GM18909 (cell line): ENCODE results near the gene CIDEC.
"Not testable (repeated sequence)": the region's sequence is repeated elsewhere in the genome, so short reads cannot be mapped to it uniquely, and the experiment has no call there.

Experiments used
- ATAC-seq: cut with Tn5 transposase; IDR thresholded peaks from one replicate; pipeline ENCODE4 v1.9.1; 2021; ENCODE audit warnings: mild to moderate bottlenecking; ENCODE audit not compliant: unreplicated experiment, poor library complexity

CIDEC gene

GRCh38 chr3:9851926-9852325, 28.1 kb downstream of the CIDEC start:
- ATAC-seq, result not testable (repeated sequence)

DNA sequence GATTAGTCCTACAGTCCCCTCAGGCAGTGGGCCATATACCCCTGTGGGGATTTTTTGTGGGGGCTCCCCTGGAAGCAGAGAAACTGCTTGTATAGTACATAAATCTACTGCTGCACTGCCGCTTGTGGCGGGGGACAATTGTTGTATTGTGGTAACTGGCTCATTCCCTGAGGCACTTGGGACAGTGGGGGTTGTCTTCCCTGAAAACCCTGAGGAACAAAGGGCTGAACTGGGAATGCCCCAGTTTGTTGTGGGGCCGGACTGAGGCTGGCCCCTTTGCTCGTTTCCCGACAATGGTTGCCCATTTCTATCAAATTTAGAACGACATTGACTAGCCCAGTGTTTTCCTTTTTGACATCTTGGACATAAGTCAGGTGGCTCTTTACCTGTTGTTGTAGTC, 28.7 kb downstream of the CIDEC start:
- ATAC-seq, result not testable (repeated sequence)

DNA sequence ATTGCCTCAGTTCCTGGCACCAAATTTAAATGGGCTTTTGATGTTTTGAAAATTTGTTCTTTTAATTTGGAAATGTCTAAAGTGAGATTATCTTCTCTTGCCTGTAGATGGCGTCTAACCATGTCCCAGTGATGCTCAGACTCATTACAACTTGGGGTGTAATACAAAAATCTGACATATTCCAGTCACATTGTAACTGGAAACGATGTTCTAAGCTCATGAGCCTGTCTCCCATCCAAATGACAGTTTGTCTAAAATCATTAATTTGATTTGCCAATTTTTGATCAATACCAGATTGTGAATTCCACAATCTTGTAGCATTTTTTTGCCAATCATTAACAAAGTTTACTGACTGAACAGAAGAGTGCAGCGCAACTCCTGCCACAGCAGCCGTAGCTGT, 31.2 kb downstream of the CIDEC start:
- not testable (repeated sequence) for ATAC-seq

GRCh38 chr3:9847870-9848269, 32.2 kb downstream of the CIDEC start:
- not testable (repeated sequence) for ATAC-seq

DNA sequence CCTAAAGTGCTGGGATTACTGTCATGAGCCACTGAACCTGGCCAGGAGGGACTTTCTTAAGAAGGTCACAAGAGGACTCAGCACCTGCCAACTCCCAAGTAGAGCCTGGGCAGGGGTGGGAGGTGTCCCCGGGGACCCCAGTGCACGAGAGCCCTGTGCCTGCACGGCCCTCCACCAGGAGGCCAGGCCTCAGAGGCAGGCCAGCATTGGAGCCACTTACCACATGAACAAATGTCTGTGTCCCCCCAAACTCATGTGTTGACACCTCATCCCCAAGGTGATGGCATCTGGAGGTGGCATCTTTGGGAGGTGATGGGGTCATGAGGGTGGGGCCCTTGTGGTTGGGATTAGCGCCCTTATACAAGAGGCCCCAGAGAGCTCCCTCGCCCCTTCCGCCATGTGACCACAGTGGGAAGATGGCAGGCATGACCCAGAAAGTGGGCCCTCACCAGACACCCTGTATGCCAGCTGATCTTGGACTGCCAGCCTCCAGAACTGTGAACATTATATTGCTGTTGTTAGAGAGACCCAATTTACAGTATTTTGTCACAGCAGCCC, 33.0 kb downstream of the CIDEC start:
- ATAC-seq, result no peak

- ATAC-seq, result no peak
Measured at GRCh38 chr3:9846231-9846630, 33.8 kb downstream of the CIDEC start.

DNA sequence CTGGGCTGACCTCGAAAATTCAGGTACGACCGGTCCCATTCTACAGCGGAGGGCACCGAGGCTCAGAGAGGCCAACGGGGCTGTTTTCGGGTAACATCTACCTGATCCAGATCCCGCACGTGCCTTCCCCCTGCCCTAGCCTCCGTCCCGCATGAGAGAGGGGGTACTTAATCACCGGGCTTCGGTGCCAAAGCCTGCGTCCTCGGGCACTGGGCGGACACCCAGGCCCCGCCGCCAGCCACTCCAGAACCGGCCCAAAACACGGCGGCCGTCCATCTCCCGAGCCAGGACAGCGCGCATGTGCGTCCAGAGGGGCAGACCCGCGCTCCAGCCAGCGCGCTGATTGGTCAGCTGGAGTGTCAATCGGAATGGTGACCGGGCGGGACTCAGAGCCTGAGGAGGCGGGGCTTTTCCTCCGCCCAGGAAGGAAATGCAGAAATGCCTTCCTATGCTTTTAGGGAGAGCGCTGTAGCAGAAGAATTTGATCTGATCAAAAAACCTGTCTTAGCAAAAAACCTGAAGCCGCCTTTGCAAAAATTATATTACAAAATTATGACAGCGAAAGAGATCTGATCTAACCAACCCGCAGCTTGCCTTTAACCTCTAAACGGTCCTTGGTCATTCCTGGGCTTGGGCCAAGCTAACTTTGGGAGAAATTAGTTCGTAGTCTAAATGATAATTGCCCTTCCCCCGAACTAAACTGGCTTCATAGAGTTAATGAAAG, 36.2 kb downstream of the CIDEC start, which contains the start of gene RPUSD3:
Gene RPUSD3 (minus strand): TSS at position 294 of the 724 bp plus-strand sequence. CDS start 18 bp downstream, at position 276.
- peak; percentile 97 for ATAC-seq

DNA sequence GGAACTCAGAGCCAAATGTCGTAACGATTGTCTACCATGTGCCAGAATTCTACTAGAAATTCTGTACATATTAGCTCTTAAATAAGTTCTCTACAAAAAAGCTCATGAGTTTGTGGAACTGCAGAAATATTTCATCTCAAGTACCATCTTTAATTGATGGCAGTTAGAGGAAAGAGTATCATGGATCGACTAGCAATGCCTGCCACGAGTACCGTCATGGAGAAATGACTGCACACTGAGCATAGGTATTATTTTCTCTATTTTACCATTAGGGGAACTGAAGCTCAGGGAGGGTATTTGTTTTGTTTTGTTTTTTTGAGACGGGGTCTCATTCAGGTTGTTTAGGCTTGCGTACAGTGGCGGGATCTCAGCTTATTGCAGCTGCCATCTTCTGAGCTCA, 39.0 kb downstream of the CIDEC start:
- no peak for ATAC-seq

GRCh38 chr3:9838856-9839255, 41.2 kb downstream of the CIDEC start:
- no peak for ATAC-seq

DNA sequence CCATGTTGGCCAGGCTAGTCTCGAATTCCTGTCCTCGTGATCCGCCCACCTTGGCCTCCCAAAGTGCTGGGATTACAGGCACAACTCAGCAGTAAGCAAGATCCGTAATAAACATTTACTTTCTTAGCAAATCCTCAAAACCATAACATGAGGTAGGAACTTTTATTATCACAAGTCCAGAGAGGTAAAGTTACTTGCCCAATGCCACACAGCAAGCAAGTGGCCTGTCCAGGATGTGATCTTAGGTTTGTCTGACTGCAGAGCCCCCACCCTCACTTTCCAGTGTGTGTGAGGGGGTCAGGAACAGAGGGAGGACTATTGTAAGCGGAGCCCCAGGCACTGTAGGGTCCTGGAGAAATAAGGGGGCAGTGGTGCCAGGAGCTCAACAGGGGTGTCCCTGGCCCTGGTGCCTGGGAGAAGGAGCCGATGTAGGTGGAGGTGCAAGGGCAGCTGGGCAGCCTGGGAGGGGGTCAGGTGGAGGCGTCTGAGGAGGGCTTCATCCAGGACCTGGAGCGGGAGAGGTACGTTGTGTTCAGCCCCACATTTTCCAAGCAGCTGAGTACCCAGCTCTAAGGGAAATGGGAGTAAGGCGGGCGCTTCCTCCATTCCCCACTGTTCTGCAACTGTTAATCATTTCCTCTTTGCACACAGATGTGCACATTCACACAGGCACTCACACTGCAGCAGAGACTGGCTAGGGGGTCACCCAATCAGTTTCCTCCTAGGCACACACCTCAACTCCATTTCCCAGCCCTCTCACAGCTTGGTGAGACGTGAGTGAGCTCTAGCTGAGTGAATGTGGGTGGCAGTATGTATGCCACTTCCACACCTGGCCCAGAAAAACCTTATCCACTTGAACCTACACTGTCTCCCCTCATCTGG, 42.1 kb downstream of the CIDEC start:
- ATAC-seq, result no peak

DNA sequence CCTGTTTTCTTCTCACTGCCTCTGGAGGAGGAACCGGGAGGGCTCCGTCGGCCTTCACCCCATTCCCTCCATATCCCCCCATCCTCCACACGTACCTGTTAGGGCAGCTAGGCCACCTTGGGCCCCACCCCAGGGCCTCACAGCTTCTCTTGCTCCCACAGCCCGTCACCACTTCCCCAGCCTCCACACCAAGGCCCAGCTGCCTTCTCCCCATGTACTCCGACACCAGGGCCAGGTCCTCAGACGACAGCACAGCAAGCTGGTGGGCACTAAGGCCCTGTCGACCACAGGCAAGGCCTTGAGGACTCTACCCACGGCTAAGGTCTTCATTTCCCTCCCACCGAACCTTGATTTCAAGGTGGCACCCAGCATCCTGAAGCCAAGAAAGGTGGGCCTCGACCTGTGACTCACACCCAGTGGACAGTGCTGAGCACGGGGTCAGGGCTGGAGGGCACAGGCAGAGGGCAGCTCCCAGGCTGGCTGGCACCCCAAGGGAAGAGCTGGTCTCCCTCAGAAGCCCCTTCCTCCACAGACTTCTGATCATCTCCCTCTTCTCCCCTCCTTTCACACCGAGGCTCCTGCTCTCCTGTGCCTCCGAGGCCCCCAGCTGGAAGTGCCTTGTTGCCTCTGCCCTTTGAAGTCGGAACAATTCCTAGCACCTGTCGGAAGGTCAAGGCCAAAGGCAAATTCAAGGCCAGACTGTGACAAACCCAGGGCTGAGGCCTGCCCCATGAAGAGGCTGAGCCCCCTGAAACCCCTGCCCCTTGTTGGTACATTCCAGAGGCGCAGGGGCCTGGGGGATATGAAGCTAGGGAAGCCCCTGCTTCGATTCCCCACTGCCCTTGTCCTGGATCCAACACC, 45.3 kb downstream of the CIDEC start:
- no peak for ATAC-seq

DNA sequence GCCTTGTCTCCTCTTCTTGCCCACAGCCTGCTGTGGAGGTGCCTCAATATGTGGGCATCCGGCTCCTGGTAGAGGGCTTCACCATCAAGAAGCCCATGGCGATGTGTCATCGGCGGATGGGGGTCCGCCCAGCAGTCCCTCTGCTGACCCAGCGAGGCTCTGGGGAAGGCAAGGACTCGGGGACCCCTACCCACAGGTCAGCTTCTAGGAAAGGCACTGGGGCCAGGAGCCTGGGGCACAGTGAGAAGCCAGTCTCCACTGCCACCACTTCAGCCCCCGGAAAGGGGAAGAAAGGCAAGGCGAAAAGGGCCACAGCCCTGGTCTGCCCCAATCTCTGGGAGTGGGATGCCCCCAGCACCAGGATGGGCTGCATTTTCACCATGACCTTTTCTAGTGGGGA, 47.0 kb downstream of the CIDEC start:
- no peak for ATAC-seq

DNA sequence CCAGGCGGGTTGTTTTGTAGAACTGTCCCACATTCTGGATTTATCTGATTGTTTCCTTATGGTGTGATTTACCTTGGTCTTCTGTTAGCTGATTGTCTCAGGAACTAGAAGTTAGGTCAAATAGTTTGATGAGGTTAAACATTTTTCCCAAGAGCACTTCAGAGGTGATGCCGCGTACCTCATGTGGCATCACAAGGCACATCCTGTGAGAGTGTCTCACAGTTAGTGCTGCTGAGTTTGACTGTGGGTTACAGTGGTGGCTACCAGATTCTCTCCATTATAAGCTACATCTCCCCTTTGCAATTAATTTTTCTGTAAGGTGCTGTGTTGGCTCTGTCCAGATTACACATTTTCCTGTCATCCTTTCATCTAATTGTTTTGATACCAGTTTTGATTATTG, 48.8 kb downstream of the CIDEC start:
- no peak for ATAC-seq

GRCh38 chr3:9828801-9829755, 51.0 kb downstream of the CIDEC start:
- no peak for ATAC-seq

- no peak for ATAC-seq
Measured at GRCh38 chr3:9826815-9827573, 53.1 kb downstream of the CIDEC start.

DNA sequence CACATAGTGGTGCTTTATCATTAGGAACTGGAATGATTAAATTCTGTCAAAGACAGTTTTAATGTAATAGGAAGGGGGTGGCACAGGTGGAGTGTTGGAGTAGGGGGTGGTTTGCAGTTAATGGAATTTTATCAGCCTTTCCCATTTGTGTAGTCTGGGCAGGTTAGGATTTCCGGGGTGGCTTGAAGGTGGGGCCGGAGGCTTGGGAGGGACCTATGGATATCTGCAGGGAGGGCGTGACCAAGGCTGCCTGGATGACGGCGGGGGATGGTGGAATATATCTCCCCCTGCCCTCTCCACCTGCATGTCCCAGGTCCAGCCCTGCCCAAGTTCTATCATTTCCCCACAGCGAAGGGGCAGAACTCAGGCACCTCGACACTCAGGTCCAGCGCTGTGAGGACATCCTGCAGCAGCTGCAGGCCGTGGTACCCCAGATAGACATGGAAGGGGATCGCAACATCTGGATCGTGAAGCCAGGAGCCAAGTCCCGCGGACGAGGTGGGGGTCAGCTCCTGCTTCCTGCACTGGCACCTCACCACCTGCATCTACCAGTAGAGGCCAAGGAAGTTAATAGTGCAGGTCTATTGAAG, 54.5 kb downstream of the CIDEC start:
- ATAC-seq, result no peak

- ATAC-seq, result no peak
Measured at GRCh38 chr3:9820946-9821345, 59.1 kb downstream of the CIDEC start.

DNA sequence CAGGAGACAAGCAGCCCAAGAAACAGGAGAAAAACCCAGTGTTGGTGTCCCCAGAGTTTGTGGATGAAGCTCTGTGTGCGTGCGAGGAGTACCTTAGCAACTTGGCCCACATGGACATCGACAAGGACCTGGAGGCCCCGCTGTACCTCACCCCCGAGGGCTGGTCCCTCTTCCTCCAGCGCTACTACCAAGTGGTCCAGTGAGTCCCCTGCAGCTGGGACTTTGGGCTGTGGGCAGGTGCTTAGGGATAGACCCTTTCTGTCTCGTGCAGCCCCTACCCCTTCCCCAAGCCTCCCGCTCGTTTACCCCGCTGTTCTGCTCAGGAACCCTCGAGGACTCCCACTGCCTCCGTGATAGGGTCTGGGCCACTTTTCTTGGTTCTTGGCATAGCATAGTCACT, 59.5 kb downstream of the CIDEC start:
- no peak for ATAC-seq
